ENCODE measurements around the gene DCBLD2. TPM values are rescaled to one million over a fixed set of nuclear protein-coding genes. Genes with fewer than 3 reads are reported as not detected.

The DCBLD2 gene
- total RNA-seq, 1 experiment from 2014 or later, result 33.6 TPM

DNA sequence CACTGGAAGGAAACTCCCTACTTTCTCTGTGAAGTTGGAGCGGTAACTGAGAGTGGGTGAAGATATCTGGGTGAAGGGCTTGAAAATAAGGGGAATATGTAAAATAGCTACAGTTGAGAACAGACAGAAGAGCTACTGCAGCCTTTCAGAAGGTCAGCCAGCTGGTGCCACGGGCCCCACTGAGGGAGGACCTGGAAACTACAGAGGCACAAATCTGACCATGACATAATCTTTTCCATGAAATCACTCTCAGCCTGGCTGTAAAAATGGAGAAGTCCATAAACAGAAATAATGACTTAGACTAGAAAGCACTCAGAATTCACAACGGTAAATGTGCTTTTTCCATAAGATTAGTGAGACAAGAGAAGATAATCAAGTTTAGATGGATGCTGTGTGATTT, 91.9 kb downstream of the DCBLD2 start:
- H3K4me3 ChIP-seq (ENCODE audit: low read depth, low read length, poor library complexity, severe bottlenecking), result no peak overlapping the region
- no peak for DNase-seq (ENCODE audit: low spot score)
- H3K9me3 ChIP-seq (ENCODE audit: low read depth, low read length, poor library complexity, severe bottlenecking), result no peaks in the 10 kb centered on the region
- ChIA-PET POLR2A (ENCODE audit: low non-redundant PET) (no interaction called here), CTCF (no interaction called here)
- no peaks in the 10 kb centered on the region for H3K27me3 ChIP-seq (replicated peaks; ENCODE audit: insufficient read depth, low read depth, low read length, poor library complexity)
- H3K27ac ChIP-seq (ENCODE audit: low read depth, low read length, poor library complexity, severe bottlenecking), result no peak overlapping the region
- intact Hi-C loops (cut with micrococcal nuclease; ENCODE audit: unreplicated experiment), result loop anchor here (1.0 kb wide), 1 partner anchor 207 kb away; no protein-coding TSS in a partner anchor
- no peaks in the 10 kb centered on the region for H3K4me1 ChIP-seq (ENCODE audit: insufficient read depth, low read length, poor library complexity, severe bottlenecking)
- BruUV-seq (replicated peaks), result no TSS peak
- H3K36me3 ChIP-seq (ENCODE audit: insufficient read depth, low read length, poor library complexity, severe bottlenecking), result peaks cover 20% of the 10 kb centered on the region
- TF ChIP-seq EZH2 (IDR thresholded peaks at IDR 0.05; ENCODE audit: borderline replicate concordance, low read depth, low read length, poor library complexity, severe bottlenecking) (no peak), CTCF (conservative IDR thresholded peaks at IDR 0.05; ENCODE audit: low read depth, low read length) (no peak)

- DNase-seq (ENCODE audit: low spot score), result no peak
- H3K9me3 ChIP-seq (ENCODE audit: low read depth, low read length, poor library complexity, severe bottlenecking), result no peaks in the 10 kb centered on the region
- no peaks in the 10 kb centered on the region for H3K4me1 ChIP-seq (ENCODE audit: insufficient read depth, low read length, poor library complexity, severe bottlenecking)
- H3K27me3 ChIP-seq (replicated peaks; ENCODE audit: insufficient read depth, low read depth, low read length, poor library complexity), result no peaks in the 10 kb centered on the region
- no peak overlapping the region for H3K4me3 ChIP-seq (ENCODE audit: low read depth, low read length, poor library complexity, severe bottlenecking)
- TF ChIP-seq CTCF (conservative IDR thresholded peaks at IDR 0.05; ENCODE audit: low read depth, low read length), result no peak
- no peak for TF ChIP-seq EZH2 (IDR thresholded peaks at IDR 0.05; ENCODE audit: borderline replicate concordance, low read depth, low read length, poor library complexity, severe bottlenecking)
- CTCF ChIA-PET, result no interaction called here
- POLR2A ChIA-PET (ENCODE audit: low non-redundant PET), result no interaction called here
- peaks cover 20% of the 10 kb centered on the region for H3K36me3 ChIP-seq (ENCODE audit: insufficient read depth, low read length, poor library complexity, severe bottlenecking)
- intact Hi-C loops (cut with micrococcal nuclease; ENCODE audit: unreplicated experiment), result no loop called here
- BruUV-seq (replicated peaks), result no TSS peak
- no peak overlapping the region for H3K27ac ChIP-seq (ENCODE audit: low read depth, low read length, poor library complexity, severe bottlenecking)
Measured at GRCh38 chr3:98808071-98808470, 93.4 kb downstream of the DCBLD2 start.

- H3K4me3 ChIP-seq (ENCODE audit: low read depth, low read length, poor library complexity, severe bottlenecking), result no peak overlapping the region
- no peaks in the 10 kb centered on the region for H3K27me3 ChIP-seq (replicated peaks; ENCODE audit: insufficient read depth, low read depth, low read length, poor library complexity)
- intact Hi-C loops (cut with micrococcal nuclease; ENCODE audit: unreplicated experiment), result no loop called here
- CTCF ChIA-PET, result no interaction called here
- H3K9me3 ChIP-seq (ENCODE audit: low read depth, low read length, poor library complexity, severe bottlenecking), result no peaks in the 10 kb centered on the region
- no peak overlapping the region for H3K27ac ChIP-seq (ENCODE audit: low read depth, low read length, poor library complexity, severe bottlenecking)
- no peaks in the 10 kb centered on the region for H3K4me1 ChIP-seq (ENCODE audit: insufficient read depth, low read length, poor library complexity, severe bottlenecking)
- no TSS peak for BruUV-seq (replicated peaks)
- DNase-seq (ENCODE audit: low spot score), result no peak
- POLR2A ChIA-PET (ENCODE audit: low non-redundant PET), result no interaction called here
- TF ChIP-seq CTCF (conservative IDR thresholded peaks at IDR 0.05; ENCODE audit: low read depth, low read length) (no peak), EZH2 (IDR thresholded peaks at IDR 0.05; ENCODE audit: borderline replicate concordance, low read depth, low read length, poor library complexity, severe bottlenecking) (no peak)
- peaks cover 20% of the 10 kb centered on the region for H3K36me3 ChIP-seq (ENCODE audit: insufficient read depth, low read length, poor library complexity, severe bottlenecking)
Measured at GRCh38 chr3:98807561-98807960, 93.9 kb downstream of the DCBLD2 start.
